Ovary (tissue), 9 donors: Measurements from ENCODE around the gene AGR2. TPM values are rescaled to one million over a fixed set of nuclear protein-coding genes. Genes with fewer than 3 reads are reported as not detected.

ENCODE experiments used
- DNase-seq, 5 donors: peaks; one replicate each; pipeline ENCODE4 v3.0.0-alpha.2; 2019 to 2020
- H3K27ac ChIP-seq, 2 donors: fragments of 200-600 bp; one replicate each; pipeline versions ENCODE4 v1.5.1 to v1.8.0; 2019 to 2022
- H3K27me3 ChIP-seq: fragments of 200-600 bp; one replicate; pipeline ENCODE4 v1.8.0; 2022
- H3K36me3 ChIP-seq: fragments of 200-600 bp; sonication (generic); one replicate; pipeline ENCODE4 v1.5.1; 2019
- H3K4me1 ChIP-seq: one replicate; pipeline ENCODE4 v1.8.1; 2013; ENCODE audit warnings: mild to moderate bottlenecking, moderate library complexity; ENCODE audit not compliant: insufficient read depth
- H3K4me3 ChIP-seq: fragments of 200-600 bp; sonication (generic); one replicate; pipeline ENCODE4 v1.5.1; 2017
- H3K9me3 ChIP-seq, 2 donors: fragments of 200-600 bp in 1 of 2; sonication (generic) in 1 of 2; one replicate each; pipeline versions ENCODE4 v1.5.1 to v1.8.1; 2013 to 2019; ENCODE audit warnings: mild to moderate bottlenecking in 1 of 2, moderate library complexity in 1 of 2
- CTCF ChIP-seq, 3 donors: fragments of 450-650 bp in 2 of 3; fragments of 200-600 bp in 1 of 3; IDR thresholded peaks; one replicate each; pipeline versions ENCODE4 v1.5.1 to v1.8.0; 2016 to 2022; ENCODE audit warnings: antibody characterized with exemption in 3 of 3, mild to moderate bottlenecking in 1 of 3
- EP300 ChIP-seq: sonication (generic); formaldehyde crosslinking; IDR thresholded peaks from one replicate; pipeline ENCODE4 v1.6.1; 2017; ENCODE audit warnings: antibody characterized with exemption
- POLR2A ChIP-seq: fragments of 450-650 bp; IDR thresholded peaks from one replicate; pipeline ENCODE4 v1.6.1; 2017; ENCODE audit warnings: antibody characterized with exemption, mild to moderate bottlenecking, moderate library complexity
- WGBS, 3 donors: extraction: QIAGEN DNeasy Blood & Tissue Kit in 1 of 3; methylation state at CpG; one replicate each; pipeline versions ENCODE4 v1.1.5 to v1.1.7; 2013 to 2017; 5-methylcytosine and 5-hydroxymethylcytosine counted together
- intact Hi-C, 4 donors: fragments of 100-400 bp; cut with DNase I; formaldehyde crosslinking; loops; one replicate each; pipeline versions ENCODE4 v1.11.0 to v1.15.1; 2022 to 2023
- polyA plus RNA-seq, 2 donors: library from polyadenylated mRNA; stranded (reverse); fragments of 200-250 nt in 1 of 2; fragments of 350-450 nt in 1 of 2; fragmentation: Illumina TruSeq in 1 of 2; extraction: RNeasy Lipid Tissue Mini Kit (QIAGEN cat#74804) in 1 of 2; gene quantifications; one replicate each; pipeline ENCODE4 v1.2.3, GENCODE V29; 2013 to 2014
- total RNA-seq, 7 donors: library from RNA; depleted of rRNA in 2 of 7; stranded (reverse); fragments of >200 nt in 2 of 7; fragmentation: NEBNext Ultra II Directional in 3 of 7; extraction: Animal tissue kit (Norgen Biotek cat#: 25700) in 3 of 7; gene quantifications; one replicate each; pipeline versions ENCODE4 v1.1.0 to v1.2.4, GENCODE V29; 2016 to 2023
- donor health status: DM: no; HTN: no; CAD: no; lungs with moderate emphysema.
- donor health status: DM: no; HTN: no; CAD: no.
- donor health status: Bipolar disorder and iron deficiency.
- donor health status: DM: yes; HTN: yes; CAD: no.
- donor health status: DM: no; HTN: no; CAD: no.
- donor health status: DM: yes; HTN: yes; CAD: no.

Gene AGR2
- total and polyA plus RNA-seq, 9 donors, result 0.07 to 64.3 (median 3.1) TPM; not detected in 3

GRCh38 chr7:16776053-16776452, 28.7 kb downstream of the AGR2 start:
- no peak overlapping the region for H3K27ac ChIP-seq
- no peaks in the 10 kb centered on the region for H3K4me1 ChIP-seq
- H3K9me3 ChIP-seq, result no peaks in the 10 kb centered on the region
- intact Hi-C loops, result no loop called here
- no peak overlapping the region for H3K4me3 ChIP-seq
- TF ChIP-seq EP300 (no peak), CTCF (IDR thresholded peaks at IDR 0.05) (no peak), POLR2A (no peak)
- DNase-seq, result no peak
- H3K36me3 ChIP-seq, result no peaks in the 10 kb centered on the region
- WGBS, 3 donors, result 90 to 91% (median 91%) methylated on average over 7 of the region's 7 CpGs
- H3K27me3 ChIP-seq, result no peaks in the 10 kb centered on the region

GRCh38 chr7:16774986-16775385, 29.8 kb downstream of the AGR2 start:
- no peaks in the 10 kb centered on the region for H3K27me3 ChIP-seq
- intact Hi-C loops, result no loop called here
- no peaks in the 10 kb centered on the region for H3K4me1 ChIP-seq
- H3K36me3 ChIP-seq, result no peaks in the 10 kb centered on the region
- no peak overlapping the region for H3K27ac ChIP-seq
- no peak overlapping the region for H3K4me3 ChIP-seq
- H3K9me3 ChIP-seq, result no peaks in the 10 kb centered on the region
- TF ChIP-seq CTCF (IDR thresholded peaks at IDR 0.05), result no peak
- no peak for DNase-seq

- intact Hi-C loops, result no loop called here
- no peak for DNase-seq
- WGBS, 3 donors, result 86 to 92% (median 90%) methylated on average over 4 of the region's 4 CpGs
- H3K4me3 ChIP-seq, result no peak overlapping the region
- no peaks in the 10 kb centered on the region for H3K9me3 ChIP-seq
- no peaks in the 10 kb centered on the region for H3K4me1 ChIP-seq
- no peaks in the 10 kb centered on the region for H3K36me3 ChIP-seq
- TF ChIP-seq EP300, result no peak
- no peak for TF ChIP-seq CTCF (IDR thresholded peaks at IDR 0.05)
- TF ChIP-seq POLR2A, result no peak
- no peak overlapping the region for H3K27ac ChIP-seq
- H3K27me3 ChIP-seq, result no peaks in the 10 kb centered on the region
These were observed 30.5 kb downstream of the AGR2 start for GRCh38 chr7:16774294-16774693.

GRCh38 chr7:16773884-16774283, 30.9 kb downstream of the AGR2 start:
- DNase-seq, result no peak
- Histone ChIP-seq H3K4me3 (no peak overlapping the region), H3K27me3 (no peaks in the 10 kb centered on the region), H3K27ac (no peak overlapping the region), H3K36me3 (no peaks in the 10 kb centered on the region), H3K4me1 (no peaks in the 10 kb centered on the region), H3K9me3 (no peaks in the 10 kb centered on the region)
- TF ChIP-seq POLR2A (no peak), CTCF (IDR thresholded peaks at IDR 0.05) (no peak), EP300 (no peak)
- 95 to 98% (median 96%) methylated on average over 2 of the region's 2 CpGs for WGBS, 3 donors
- intact Hi-C loops, result no loop called here

GRCh38 chr7:16773326-16773725, 31.5 kb downstream of the AGR2 start:
- Histone ChIP-seq H3K4me1 (no peaks in the 10 kb centered on the region), H3K27me3 (no peaks in the 10 kb centered on the region), H3K9me3 (no peaks in the 10 kb centered on the region), H3K4me3 (no peak overlapping the region), H3K36me3 (no peaks in the 10 kb centered on the region), H3K27ac (no peak overlapping the region)
- intact Hi-C loops, result no loop called here
- 47 to 54% (median 53%) methylated on average over 2 of the region's 2 CpGs for WGBS, 3 donors
- TF ChIP-seq CTCF (IDR thresholded peaks at IDR 0.05), result no peak
- no peak for TF ChIP-seq POLR2A
- no peak for TF ChIP-seq EP300
- DNase-seq, result no peak
